ENCODE data around the gene STUM.

- no peak for TF ChIP-seq CTCF (IDR thresholded peaks at IDR 0.05; ENCODE audit: control extremely low read depth in 1 of 3, insufficient read depth in 1 of 3, low read depth in 1 of 3, low read length in 3 of 3)
- no peak for TF ChIP-seq EZH2 (IDR thresholded peaks at IDR 0.05; ENCODE audit: low read depth, low read length, severe bottlenecking)
- no peak for TF ChIP-seq POLR2A (IDR thresholded peaks at IDR 0.05; ENCODE audit: control extremely low read depth in 1 of 2, low read depth in 2 of 2, low read length in 2 of 2)
- TF ChIP-seq CREB1 (IDR thresholded peaks at IDR 0.05), result no peak
- TF ChIP-seq TAF7 (optimal IDR thresholded peaks at IDR 0.05; ENCODE audit: borderline replicate concordance, low read depth, low read length), result no peak
- no peak for TF ChIP-seq TBP (IDR thresholded peaks at IDR 0.05; ENCODE audit: low read depth, low read length)
- TF ChIP-seq YY1 (IDR thresholded peaks at IDR 0.05; ENCODE audit: low read depth, low read length), result no peak
- TF ChIP-seq BACH1 (IDR thresholded peaks at IDR 0.05; ENCODE audit: low read length), result no peak
- no peak for TF ChIP-seq RBBP5 (IDR thresholded peaks at IDR 0.05; ENCODE audit: borderline replicate concordance, low read depth, low read length)
- no peak for TF ChIP-seq EGR1 (IDR thresholded peaks at IDR 0.05; ENCODE audit: borderline replicate concordance, low read depth, low read length)
- no peak for TF ChIP-seq CBX5 (IDR thresholded peaks at IDR 0.05; ENCODE audit: low read depth, low read length)
- TF ChIP-seq KDM1A (IDR thresholded peaks at IDR 0.05; ENCODE audit: borderline replicate concordance, low read length), result no peak
- no peak for TF ChIP-seq JUND (IDR thresholded peaks at IDR 0.05; ENCODE audit: low read length)
Observed at GRCh38 chr1:226506921-226507320, 41.6 kb upstream of the STUM start.

Measured in H1 (cell line).